NOMO-1 treated with dmso at 0.1 percent for 144 hours (cell line): Measurements from ENCODE around the gene OPA1.
"Not testable (repeated sequence)": the region's sequence is repeated elsewhere in the genome, so short reads cannot be mapped to it uniquely, and the experiment has no call there.

Source experiments
- DNase-seq: peaks from one replicate; lab custom pipeline; 2025; ENCODE audit not compliant: unreplicated experiment; lab: John Stamatoyannopoulos, UW

The OPA1 gene

GRCh38 chr3:193586526-193586925, 6.5 kb upstream of the OPA1 start:
- no peak for DNase-seq

- peak; percentile 27 for DNase-seq
Observed at GRCh38 chr3:193589129-193589528, 3.9 kb upstream of the OPA1 start.

- DNase-seq: no peak
Observed at GRCh38 chr3:193589616-193590015, 3.4 kb upstream of the OPA1 start.

- peak; percentile 15 for DNase-seq
Observed at GRCh38 chr3:193590088-193590856, 2.7 kb upstream of the OPA1 start.

- DNase-seq: peak; percentile 2
Observed at GRCh38 chr3:193593668-193594030, 641 bp downstream of the OPA1 start.

GRCh38 chr3:193594946-193595689, 2.1 kb downstream of the OPA1 start:
- no peak for DNase-seq

- DNase-seq: no peak
Observed at GRCh38 chr3:193595939-193596487, 3.0 kb downstream of the OPA1 start.

GRCh38 chr3:193598202-193598601, 5.2 kb downstream of the OPA1 start:
- no peak for DNase-seq

- DNase-seq: no peak
Observed at GRCh38 chr3:193599393-193599792, 6.4 kb downstream of the OPA1 start.

GRCh38 chr3:193605876-193606275, 12.9 kb downstream of the OPA1 start:
- DNase-seq: peak; percentile 14

GRCh38 chr3:193606892-193607291, 13.9 kb downstream of the OPA1 start:
- DNase-seq: not testable (repeated sequence)

GRCh38 chr3:193610516-193610915, 17.5 kb downstream of the OPA1 start:
- not testable (repeated sequence) for DNase-seq

GRCh38 chr3:193614430-193614829, 21.4 kb downstream of the OPA1 start:
- no peak for DNase-seq

GRCh38 chr3:193617628-193618027, 24.6 kb downstream of the OPA1 start:
- no peak for DNase-seq

- no peak for DNase-seq
Observed at GRCh38 chr3:193620057-193620456, 27.0 kb downstream of the OPA1 start.

GRCh38 chr3:193620650-193621049, 27.6 kb downstream of the OPA1 start:
- no peak for DNase-seq

GRCh38 chr3:193621127-193621526, 28.1 kb downstream of the OPA1 start:
- DNase-seq: no peak

- no peak for DNase-seq
Observed at GRCh38 chr3:193630005-193630404, 37.0 kb downstream of the OPA1 start.

- no peak for DNase-seq
Observed at GRCh38 chr3:193637831-193638230, 44.8 kb downstream of the OPA1 start.

GRCh38 chr3:193638833-193639232, 45.8 kb downstream of the OPA1 start:
- no peak for DNase-seq

- peak; percentile 7 for DNase-seq
Observed at GRCh38 chr3:193640165-193640715, 47.2 kb downstream of the OPA1 start.
